ENCODE data around the gene TMEM218.
A peak's percentile ranks its signal among the peaks of the same experiment; 100 is the strongest.

TMEM218 gene

DNA sequence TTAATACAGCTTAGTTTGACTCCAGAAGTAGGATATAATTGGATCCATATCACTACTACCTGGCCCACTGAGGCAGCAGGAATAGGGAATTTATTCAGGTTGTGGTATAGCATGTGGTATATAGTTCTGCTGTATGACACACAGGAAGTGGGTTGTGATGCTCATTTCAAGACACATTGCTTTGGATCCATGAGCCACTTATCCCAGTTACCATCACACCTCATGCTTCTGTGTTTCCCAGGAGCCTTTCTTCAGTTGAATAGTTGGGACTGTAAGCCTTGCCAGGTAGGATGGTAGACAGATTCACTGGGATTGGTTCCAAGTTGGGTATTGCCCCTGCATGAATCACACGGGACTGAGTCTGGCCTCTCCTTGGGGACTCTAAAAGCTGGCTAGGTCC is 58.3 kb downstream of the TMEM218 start:
- peak; percentile 21 for DNase-seq (ENCODE audit: low spot score)

DNA sequence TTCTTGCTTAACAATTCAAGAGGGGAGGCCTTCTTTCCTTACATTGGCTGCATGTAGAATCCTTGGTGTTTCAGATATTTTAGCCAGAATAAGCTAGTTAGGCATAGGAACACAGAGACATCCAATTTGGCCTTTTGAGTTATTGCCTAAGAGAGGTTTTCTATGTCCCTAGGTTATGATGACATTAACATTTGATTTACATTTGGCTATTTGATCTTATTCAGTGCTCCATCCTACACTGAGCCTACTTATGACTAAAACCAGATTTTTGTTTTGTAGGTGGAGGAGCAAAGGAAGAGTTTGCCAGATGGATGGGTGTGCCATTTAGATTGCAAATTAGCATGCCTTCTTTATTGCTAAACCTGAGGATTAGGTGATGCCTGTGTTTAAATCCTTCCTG is 59.4 kb downstream of the TMEM218 start:
- no peak for DNase-seq (ENCODE audit: low spot score)

DNA sequence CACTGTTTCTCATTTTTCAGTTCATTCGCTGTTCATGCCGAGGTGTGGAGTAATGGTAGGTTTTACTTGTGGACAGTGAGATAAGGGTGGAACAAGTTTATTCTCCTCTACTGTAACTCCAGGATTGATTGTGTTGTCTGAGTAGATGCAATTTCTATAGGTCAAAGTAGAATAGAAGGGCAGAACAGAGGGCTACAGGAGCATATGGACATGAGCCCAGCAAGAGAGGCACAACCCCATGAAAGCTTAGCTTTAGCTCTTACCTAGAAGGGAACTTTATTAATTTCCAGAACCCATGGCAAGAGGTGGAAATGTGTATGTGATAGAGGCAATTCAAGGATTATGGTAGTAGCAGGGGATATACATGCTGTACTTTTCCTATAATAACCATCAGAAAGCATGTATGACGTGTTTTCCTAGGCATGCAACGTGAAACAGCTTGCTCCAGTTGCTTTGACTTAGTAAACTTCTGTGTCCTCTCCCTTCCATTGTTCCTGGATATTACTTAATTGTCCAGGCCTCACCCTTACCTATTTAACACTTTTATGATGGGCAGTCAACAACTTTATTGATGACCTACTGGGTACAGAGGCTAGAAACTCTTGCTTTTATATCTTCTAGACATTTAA is 62.1 kb downstream of the TMEM218 start:
- DNase-seq (ENCODE audit: low spot score): no peak

All from D341Med (cell line).